ENCODE measurements around the gene KLHL42. TPM values are rescaled to one million over a fixed set of nuclear protein-coding genes. Genes with fewer than 3 reads are reported as not detected.

Gene KLHL42
- total and polyA plus RNA-seq, 2 of the 8 experiments (the other 6 are each of a cell fraction or from before 2014, with no cell fraction given) = 13.6 to 21.6 TPM

DNA sequence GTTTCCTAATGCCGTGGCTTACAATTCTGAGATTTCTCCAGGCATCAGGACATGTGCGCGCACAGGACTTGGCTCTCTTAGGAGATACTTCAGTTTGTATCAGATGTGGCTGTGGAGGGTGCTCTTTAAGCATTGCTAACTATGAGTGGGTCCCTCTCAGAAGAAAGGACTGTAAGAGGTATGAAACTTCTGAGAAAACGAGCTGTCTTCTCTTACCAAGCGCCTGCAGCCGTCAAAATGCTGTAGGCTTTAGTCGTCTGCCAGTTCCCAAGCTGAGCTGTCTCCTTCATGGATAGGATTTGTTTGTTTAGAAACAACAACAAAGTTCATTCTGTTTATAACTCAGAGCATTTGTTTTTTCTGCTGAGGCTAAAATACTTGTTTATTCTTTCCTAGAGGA, 16.1 kb downstream of the KLHL42 start (continued):
- no peak for TF ChIP-seq ZNF274 (IDR thresholded peaks at IDR 0.05; ENCODE audit: borderline replicate concordance, extremely low read depth, low read length)
- TF ChIP-seq, protein P1, sequence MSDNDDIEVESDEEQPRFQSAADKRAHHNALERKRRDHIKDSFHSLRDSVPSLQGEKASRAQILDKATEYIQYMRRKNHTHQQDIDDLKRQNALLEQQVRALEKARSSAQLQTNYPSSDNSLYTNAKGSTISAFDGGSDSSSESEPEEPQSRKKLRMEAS (IDR thresholded peaks at IDR 0.05) = no peak

Measured in H1 (cell line).